SU-DHL-6 (cell line): ENCODE data around the gene HIVEP3.

Experiments
- CTCF ChIP-seq: fragments of 200-600 bp; sonication (generic); IDR thresholded peaks from one replicate; pipeline ENCODE4 v1.5.1; 2017; ENCODE audit warnings: antibody characterized with exemption, mild to moderate bottlenecking, low read length, moderate library complexity; ENCODE audit not compliant: insufficient read depth, poor library complexity, severe bottlenecking
- EZH2phosphoT487 ChIP-seq: fragments of 200-600 bp; sonication (generic), shearing (Covaris generic); conservative IDR thresholded peaks from 2 replicates; pipeline ENCODE4 v1.6.1; 2018; ENCODE audit warnings: mild to moderate bottlenecking, antibody characterized with exemption, low read length, moderate library complexity, mixed read lengths

DNA sequence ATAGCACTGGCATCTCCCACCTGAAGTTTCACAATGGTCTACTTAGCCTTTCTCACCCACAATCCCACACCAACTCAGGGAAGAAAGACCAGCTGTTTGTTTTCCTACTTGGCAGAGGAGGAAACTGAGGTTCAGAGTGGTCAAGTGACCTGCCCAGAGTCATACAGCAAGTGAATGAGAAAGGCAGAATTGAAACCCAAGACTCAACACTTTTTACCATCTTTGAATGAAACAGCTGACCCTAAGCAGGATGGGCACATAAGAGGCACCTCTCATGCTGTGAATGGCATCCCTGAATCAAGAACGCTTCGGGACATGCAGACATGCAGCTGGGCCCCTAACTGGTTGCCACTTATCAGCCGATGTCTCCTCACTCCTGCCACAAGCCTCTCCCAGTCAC lies 193.8 kb downstream of the HIVEP3 start:
- TF ChIP-seq CTCF (no peak), EZH2phosphoT487 (no peak)
